ENCODE measurements around the gene MLXIPL.

MLXIPL gene

GRCh38 chr7:73650524-73650923 is 26.2 kb upstream of the MLXIPL start:
- H3K27ac ChIP-seq = no peak overlapping the region
- no peak for DNase-seq (ENCODE audit: low spot score)
- ChIA-PET POLR2A (ENCODE audit: low non-redundant PET) (no interaction called here), CTCF (no interaction called here)
- no peak for TF ChIP-seq CTCF (conservative IDR thresholded peaks at IDR 0.05; ENCODE audit: low read depth)

GRCh38 chr7:73649576-73649975 is 25.3 kb upstream of the MLXIPL start:
- TF ChIP-seq CTCF (conservative IDR thresholded peaks at IDR 0.05; ENCODE audit: low read depth) = no peak
- ChIA-PET POLR2A (ENCODE audit: low non-redundant PET) (no interaction called here), CTCF (no interaction called here)
- DNase-seq (ENCODE audit: low spot score) = no peak
- H3K27ac ChIP-seq = no peak overlapping the region

- ChIA-PET CTCF (no interaction called here), POLR2A (ENCODE audit: low non-redundant PET) (no interaction called here)
- H3K27ac ChIP-seq = no peak overlapping the region
- TF ChIP-seq CTCF (conservative IDR thresholded peaks at IDR 0.05; ENCODE audit: low read depth) = no peak
- no peak for DNase-seq (ENCODE audit: low spot score)
These were observed 24.4 kb upstream of the MLXIPL start for GRCh38 chr7:73648593-73649332.

GRCh38 chr7:73647725-73648592 is 23.6 kb upstream of the MLXIPL start:
- TF ChIP-seq CTCF (conservative IDR thresholded peaks at IDR 0.05; ENCODE audit: low read depth) = peak; percentile 63
- POLR2A ChIA-PET (ENCODE audit: low non-redundant PET) = no interaction called here
- CTCF ChIA-PET = interaction anchor here (2.3 to 2.6 kb wide), 2 partner anchors 18 to 41 kb away, joined by 10 to 11 read pairs; no protein-coding TSS in a partner anchor
- H3K27ac ChIP-seq = no peak overlapping the region
- DNase-seq (ENCODE audit: low spot score) = no peak

- DNase-seq (ENCODE audit: low spot score) = no peak
- POLR2A ChIA-PET (ENCODE audit: low non-redundant PET) = no interaction called here
- TF ChIP-seq CTCF (conservative IDR thresholded peaks at IDR 0.05; ENCODE audit: low read depth) = no peak
- CTCF ChIA-PET = interaction anchor here (0.9 to 2.6 kb wide), 3 partner anchors 18 to 40 kb away, joined by 3 to 11 read pairs (median 10); no protein-coding TSS in a partner anchor
- peak overlapping the region; percentile 62 for H3K27ac ChIP-seq
These were observed 22.7 kb upstream of the MLXIPL start for GRCh38 chr7:73646785-73647724.
